Activated T-cell treated with anti-CD3 and anti-CD28 coated beads, Interleukin-2, amount 50 U/mL, for 72 hours (primary cell): ENCODE data around the gene PCGF3. TPM values are rescaled to one million over a fixed set of nuclear protein-coding genes. Genes with fewer than 3 reads are reported as not detected.
"Not testable (repeated sequence)": the region's sequence is repeated elsewhere in the genome, so short reads cannot be mapped to it uniquely, and the experiment has no call there.

ENCODE experiments used
- ATAC-seq, 2 donors: fragments of 150-1000 bp; cut with Tn5 transposase; replicated peaks in 1 of 2; 2 replicates each; pipeline ENCODE4 v1.10.0; 2021; ENCODE audit warnings: moderate library complexity in 2 of 2, mild to moderate bottlenecking in 1 of 2
- DNase-seq, 2 donors: peaks; one replicate each; pipeline ENCODE4 v3.0.0; 2021 to 2022; ENCODE audit warnings: mixed read lengths in 1 of 2
- H3K27ac Mint-ChIP-seq: one replicate; pipeline ENCODE4 v1.8.0; 2022; ENCODE audit warnings: mild to moderate bottlenecking, moderate library complexity, mixed read lengths
- H3K27me3 Mint-ChIP-seq: one replicate; pipeline ENCODE4 v1.8.0; 2022; ENCODE audit warnings: low read depth, mixed read lengths
- H3K36me3 Mint-ChIP-seq, 2 donors: one replicate each; pipeline ENCODE4 v1.8.0; 2022; ENCODE audit warnings: mixed read lengths in 2 of 2, mild to moderate bottlenecking in 1 of 2; ENCODE audit not compliant: insufficient read depth in 2 of 2
- H3K4me1 Mint-ChIP-seq: one replicate; pipeline ENCODE4 v1.8.0; 2022; ENCODE audit warnings: low read depth, mixed read lengths
- H3K4me3 Mint-ChIP-seq, 2 donors: one replicate each; pipeline ENCODE4 v1.8.0; 2022; ENCODE audit warnings: mild to moderate bottlenecking in 2 of 2, mixed read lengths in 2 of 2, moderate library complexity in 2 of 2
- H3K9me3 Mint-ChIP-seq, 2 donors: one replicate each; pipeline ENCODE4 v1.8.0; 2022; ENCODE audit warnings: mixed read lengths in 2 of 2
- total RNA-seq, 2 donors: library from RNA; stranded (reverse); gene quantifications; one replicate each; pipeline ENCODE4 v1.2.3, GENCODE V29; 2022

PCGF3 gene
- total RNA-seq, 2 donors from 2014 or later = 31.5 to 35.5 TPM

GRCh38 chr4:743463-744211, 38.0 kb downstream of the PCGF3 start:
- Mint-ChIP-seq H3K9me3 (no peaks in the 10 kb centered on the region), H3K4me3 (no peak overlapping the region), H3K4me1 (peaks cover 11% of the 10 kb centered on the region), H3K36me3 (peaks cover 3 to 10% of the 10 kb centered on the region in 2 donors), H3K27ac (no peak overlapping the region), H3K27me3 (no peaks in the 10 kb centered on the region)
- DNase-seq (no peak), ATAC-seq (no peak)

- DNase-seq = no peak
- H3K4me3 Mint-ChIP-seq = no peak overlapping the region
- no peaks in the 10 kb centered on the region for H3K27me3 Mint-ChIP-seq
- no peak overlapping the region for H3K27ac Mint-ChIP-seq
- H3K9me3 Mint-ChIP-seq = no peaks in the 10 kb centered on the region
- peaks cover 3 to 10% of the 10 kb centered on the region in 2 donors for H3K36me3 Mint-ChIP-seq
- peaks cover 11% of the 10 kb centered on the region for H3K4me1 Mint-ChIP-seq
- no peak for ATAC-seq
Measured at GRCh38 chr4:744212-744841, 38.7 kb downstream of the PCGF3 start.

GRCh38 chr4:747546-748170, 42.0 kb downstream of the PCGF3 start:
- ATAC-seq = no peak
- peaks cover 8% of the 10 kb centered on the region for H3K4me1 Mint-ChIP-seq

GRCh38 chr4:748461-748860, 42.8 kb downstream of the PCGF3 start:
- Mint-ChIP-seq H3K27me3 (no peaks in the 10 kb centered on the region), H3K27ac (no peak overlapping the region), H3K9me3 (no peaks in the 10 kb centered on the region), H3K36me3 (peaks cover 4 to 13% of the 10 kb centered on the region in 2 donors), H3K4me3 (no peak overlapping the region), H3K4me1 (peaks cover 5% of the 10 kb centered on the region)
- ATAC-seq (no peak), DNase-seq (no peak)

More at GRCh38 chr4:747546-748170, 42.0 kb downstream of the PCGF3 start:
- H3K27me3 Mint-ChIP-seq = no peaks in the 10 kb centered on the region
- peaks cover 4 to 12% of the 10 kb centered on the region in 2 donors for H3K36me3 Mint-ChIP-seq
- H3K9me3 Mint-ChIP-seq = no peaks in the 10 kb centered on the region
- H3K27ac Mint-ChIP-seq = no peak overlapping the region
- DNase-seq = no peak
- no peak overlapping the region for H3K4me3 Mint-ChIP-seq

GRCh38 chr4:749698-750666, 44.4 kb downstream of the PCGF3 start:
- Mint-ChIP-seq H3K9me3 (no peaks in the 10 kb centered on the region), H3K4me3 (no peak overlapping the region), H3K27ac (peak overlapping the region; percentile 60), H3K4me1 (no peaks in the 10 kb centered on the region), H3K27me3 (no peaks in the 10 kb centered on the region), H3K36me3 (peaks cover 4 to 13% of the 10 kb centered on the region in 2 donors)
- no peak for DNase-seq
- ATAC-seq = no peak

- Mint-ChIP-seq H3K9me3 (no peaks in the 10 kb centered on the region), H3K27me3 (no peaks in the 10 kb centered on the region), H3K4me1 (no peaks in the 10 kb centered on the region), H3K36me3 (peaks cover 4 to 13% of the 10 kb centered on the region in 2 donors), H3K4me3 (no peak overlapping the region), H3K27ac (no peak overlapping the region)
- no peak for DNase-seq
- ATAC-seq = no peak
Measured at GRCh38 chr4:751676-752075, 46.0 kb downstream of the PCGF3 start.

- Mint-ChIP-seq H3K4me3 (no peak overlapping the region), H3K27ac (no peak overlapping the region), H3K27me3 (no peaks in the 10 kb centered on the region), H3K4me1 (no peaks in the 10 kb centered on the region), H3K9me3 (no peaks in the 10 kb centered on the region), H3K36me3 (peaks cover 4 to 13% of the 10 kb centered on the region in 2 donors)
- no peak for ATAC-seq
- no peak for DNase-seq
Measured at GRCh38 chr4:752196-752861, 46.7 kb downstream of the PCGF3 start.

- H3K4me3 Mint-ChIP-seq, H3K4me1 Mint-ChIP-seq, H3K27ac Mint-ChIP-seq, DNase-seq, ATAC-seq, H3K36me3 Mint-ChIP-seq, H3K27me3 Mint-ChIP-seq, H3K9me3 Mint-ChIP-seq: not testable (repeated sequence)
Measured at GRCh38 chr4:753186-753585, 47.6 kb downstream of the PCGF3 start.

GRCh38 chr4:754221-755120, 48.8 kb downstream of the PCGF3 start:
- no peak overlapping the region for H3K4me3 Mint-ChIP-seq
- DNase-seq = no peak
- no peaks in the 10 kb centered on the region for H3K27me3 Mint-ChIP-seq
- no peaks in the 10 kb centered on the region for H3K4me1 Mint-ChIP-seq
- H3K27ac Mint-ChIP-seq = no peak overlapping the region
- H3K36me3 Mint-ChIP-seq = peaks cover 1 to 6% of the 10 kb centered on the region in 2 donors
- no peaks in the 10 kb centered on the region for H3K9me3 Mint-ChIP-seq
- ATAC-seq = peak; percentile 13 to 21

- peaks cover under 1 to 21% of the 10 kb centered on the region in 2 donors for H3K36me3 Mint-ChIP-seq
- H3K4me1 Mint-ChIP-seq = peaks cover 6% of the 10 kb centered on the region
- no peaks in the 10 kb centered on the region for H3K9me3 Mint-ChIP-seq
- ATAC-seq (no peak), DNase-seq (no peak)
- no peak overlapping the region for H3K27ac Mint-ChIP-seq
- H3K27me3 Mint-ChIP-seq = no peaks in the 10 kb centered on the region
- H3K4me3 Mint-ChIP-seq = no peak overlapping the region
Measured at GRCh38 chr4:757111-757510, 51.5 kb downstream of the PCGF3 start.

- not testable (repeated sequence) for ATAC-seq, H3K27ac Mint-ChIP-seq, DNase-seq, H3K27me3 Mint-ChIP-seq, H3K9me3 Mint-ChIP-seq, H3K4me1 Mint-ChIP-seq, H3K4me3 Mint-ChIP-seq
- H3K36me3 Mint-ChIP-seq = peaks cover 2 to 23% of the 10 kb centered on the region in 2 donors
Measured at GRCh38 chr4:759810-760209, 54.2 kb downstream of the PCGF3 start.
